Subcutaneous adipose tissue (tissue), 4 donors: Measurements from ENCODE around the gene CXADR. TPM values are rescaled to one million over a fixed set of nuclear protein-coding genes. Genes with fewer than 3 reads are reported as not detected.

Experiments used
- total RNA-seq, 4 donors: library from RNA; depleted of rRNA; stranded (reverse); fragments of >200 nt; gene quantifications; one replicate each; pipeline ENCODE4 v1.1.0, GENCODE V29; 2016
- TF ChIP-seq, protein P1 (sequence below): fragments of 450-650 bp; IDR thresholded peaks from one replicate; pipeline ENCODE4 v1.5.1; 2016; ENCODE audit warnings: low read depth, mild to moderate bottlenecking, control low read depth, antibody characterized with exemption, moderate library complexity

Gene CXADR
- total RNA-seq, 4 donors from 2014 or later = 0.22 to 4.9 (median 1.3) TPM; not detected in 1

GRCh38 chr21:17611414-17612022 lies 98.7 kb downstream of the CXADR start:
- TF ChIP-seq, protein P1, sequence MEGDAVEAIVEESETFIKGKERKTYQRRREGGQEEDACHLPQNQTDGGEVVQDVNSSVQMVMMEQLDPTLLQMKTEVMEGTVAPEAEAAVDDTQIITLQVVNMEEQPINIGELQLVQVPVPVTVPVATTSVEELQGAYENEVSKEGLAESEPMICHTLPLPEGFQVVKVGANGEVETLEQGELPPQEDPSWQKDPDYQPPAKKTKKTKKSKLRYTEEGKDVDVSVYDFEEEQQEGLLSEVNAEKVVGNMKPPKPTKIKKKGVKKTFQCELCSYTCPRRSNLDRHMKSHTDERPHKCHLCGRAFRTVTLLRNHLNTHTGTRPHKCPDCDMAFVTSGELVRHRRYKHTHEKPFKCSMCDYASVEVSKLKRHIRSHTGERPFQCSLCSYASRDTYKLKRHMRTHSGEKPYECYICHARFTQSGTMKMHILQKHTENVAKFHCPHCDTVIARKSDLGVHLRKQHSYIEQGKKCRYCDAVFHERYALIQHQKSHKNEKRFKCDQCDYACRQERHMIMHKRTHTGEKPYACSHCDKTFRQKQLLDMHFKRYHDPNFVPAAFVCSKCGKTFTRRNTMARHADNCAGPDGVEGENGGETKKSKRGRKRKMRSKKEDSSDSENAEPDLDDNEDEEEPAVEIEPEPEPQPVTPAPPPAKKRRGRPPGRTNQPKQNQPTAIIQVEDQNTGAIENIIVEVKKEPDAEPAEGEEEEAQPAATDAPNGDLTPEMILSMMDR = no peak

DNA sequence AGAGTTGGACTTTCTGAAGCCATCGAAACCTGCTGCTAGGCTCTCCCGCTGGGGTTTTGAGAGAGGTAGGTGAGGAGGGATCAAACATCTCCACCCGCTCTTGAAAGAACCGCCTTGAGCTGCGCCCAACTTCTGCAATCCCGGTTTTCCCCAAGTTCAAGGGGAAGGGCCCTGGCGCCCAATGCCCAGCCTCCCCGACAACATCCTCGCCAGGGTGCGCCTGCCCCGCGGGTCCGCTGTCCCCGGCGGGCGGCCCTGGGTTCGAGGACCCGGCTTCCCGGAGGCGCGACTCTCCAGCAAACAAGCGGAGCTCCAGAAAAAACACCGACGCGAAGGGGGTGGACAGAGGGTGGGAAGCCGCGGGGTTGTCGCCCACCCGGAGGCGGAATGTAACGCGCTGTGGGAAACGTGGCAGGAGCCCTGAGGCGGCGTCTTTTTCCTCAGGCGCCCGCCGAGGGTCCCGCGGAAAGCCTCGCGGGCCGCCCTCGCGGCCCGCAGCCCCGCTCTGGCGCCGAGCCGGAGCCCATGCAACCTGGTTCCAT lies 99.3 kb downstream of the CXADR start:
- TF ChIP-seq, protein P1 = no peak

DNA sequence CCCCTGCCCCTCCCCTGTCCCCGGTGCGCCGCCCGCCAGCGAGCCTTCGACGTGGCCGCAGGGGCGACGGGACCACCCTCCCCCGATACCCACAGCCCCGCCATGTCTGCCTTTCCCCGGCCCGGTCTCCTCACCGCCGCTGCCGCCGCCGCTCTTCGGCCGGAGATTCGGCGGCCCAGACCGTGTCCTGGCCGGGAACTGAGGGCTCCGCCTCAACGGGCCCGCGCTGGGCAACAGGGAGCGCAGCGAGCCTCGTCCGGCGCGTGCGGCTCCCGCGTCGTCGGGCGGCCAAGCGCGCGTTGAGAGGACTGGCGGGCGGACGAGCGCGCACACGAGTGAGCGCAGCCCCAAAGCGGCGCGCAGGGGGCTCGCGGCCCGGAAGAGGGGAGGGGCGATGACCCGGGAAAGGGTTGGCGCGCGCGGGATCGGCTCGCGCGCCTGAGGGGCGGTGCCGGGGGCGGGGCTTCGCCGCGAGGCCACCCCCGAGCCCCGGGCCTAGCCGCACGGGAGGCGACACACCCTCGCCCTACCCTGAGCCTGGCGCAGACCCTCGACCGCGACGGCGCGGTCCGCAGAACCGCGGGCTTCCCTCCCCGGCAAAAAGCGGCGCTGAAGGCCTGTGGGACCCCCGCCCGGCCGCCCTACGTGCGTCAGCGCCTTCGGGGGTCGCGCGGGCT lies 99.9 kb downstream of the CXADR start, which contains the start of gene BTG3:
Gene BTG3 (minus strand): TSS at position 337 of the 677 bp plus-strand sequence. CDS start 3,757 bp downstream, outside the sequence.
- TF ChIP-seq, protein P1 = no peak

DNA sequence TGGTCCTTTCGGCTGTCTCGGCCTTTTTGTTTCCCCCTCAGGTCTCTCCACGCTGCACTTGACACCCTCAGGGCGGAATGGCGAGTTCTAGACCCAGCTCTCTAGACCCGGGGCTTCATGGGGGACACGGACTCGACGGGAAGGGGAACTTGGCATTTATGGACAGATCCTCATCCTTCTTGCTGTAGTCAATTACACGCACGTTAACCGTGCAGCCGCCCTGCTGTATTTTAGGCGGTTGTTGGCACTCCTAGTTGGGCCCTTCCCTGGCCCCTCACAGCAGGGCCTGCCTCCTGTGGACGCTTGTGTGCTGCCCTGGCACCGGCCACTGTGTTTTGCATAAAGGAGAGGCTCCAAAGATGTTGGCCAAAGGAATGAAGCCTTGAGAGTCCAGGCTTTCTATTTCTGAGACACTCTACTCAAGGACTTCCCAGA lies 100.4 kb downstream of the CXADR start:
- TF ChIP-seq, protein P1 = no peak

DNA sequence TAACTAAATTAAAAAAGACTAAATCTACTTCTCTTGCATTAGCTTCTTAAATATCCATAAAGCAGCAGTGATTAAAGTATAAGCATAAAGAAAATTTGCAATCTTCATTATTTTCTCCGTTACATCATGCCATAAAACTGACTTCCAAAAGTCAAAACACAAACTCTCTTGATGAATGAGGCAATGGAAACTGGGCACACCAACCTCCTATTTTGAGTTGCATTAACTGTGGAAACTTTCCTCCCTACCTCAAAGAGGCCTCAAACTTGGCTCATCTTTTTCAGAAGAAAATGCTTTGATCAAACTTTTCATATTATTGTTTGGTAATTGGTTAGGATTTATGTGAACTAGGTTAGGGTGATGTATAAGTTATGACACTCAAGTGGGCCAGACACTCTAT lies 104.0 kb downstream of the CXADR start:
- TF ChIP-seq, protein P1 = no peak

- TF ChIP-seq, protein P1 = no peak
These were observed 109.2 kb downstream of the CXADR start for GRCh38 chr21:17622018-17622417.

DNA sequence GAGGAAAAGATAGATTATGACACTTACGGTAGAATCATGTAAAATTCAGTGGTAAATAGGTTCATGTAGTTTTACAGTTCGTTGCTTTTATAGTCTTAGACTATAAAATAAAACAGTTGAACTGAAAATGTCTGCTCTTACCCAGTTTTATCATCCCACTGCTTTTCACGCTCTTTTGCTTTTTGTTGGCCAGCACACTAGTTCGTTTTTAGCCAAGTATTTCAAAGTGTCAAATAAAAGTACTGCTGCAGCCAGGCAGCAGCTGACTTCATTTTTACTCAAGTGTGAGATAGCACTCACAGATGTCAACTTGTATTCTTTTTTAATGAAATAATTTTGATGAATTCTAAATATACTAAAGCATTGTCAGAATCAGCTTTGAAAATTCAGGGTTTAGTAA lies 118.4 kb downstream of the CXADR start:
- TF ChIP-seq, protein P1 = no peak
